GM12892 (cell line): ENCODE results near the gene RPL38.

Experiments
- POLR2A ChIP-seq: IDR thresholded peaks from 2 replicates; pipeline ENCODE4 v1.6.1; 2011; ENCODE audit warnings: low read depth, low read length, control low read depth
- POLR2AphosphoS5 ChIP-seq: IDR thresholded peaks from 2 replicates; pipeline ENCODE4 v1.6.1; 2011; ENCODE audit warnings: low read depth, low read length, control low read depth
- TAF1 ChIP-seq: IDR thresholded peaks from 2 replicates; pipeline ENCODE4 v1.6.1; 2011; ENCODE audit warnings: low read depth, mild to moderate bottlenecking, control low read depth, low read length, borderline replicate concordance

DNA sequence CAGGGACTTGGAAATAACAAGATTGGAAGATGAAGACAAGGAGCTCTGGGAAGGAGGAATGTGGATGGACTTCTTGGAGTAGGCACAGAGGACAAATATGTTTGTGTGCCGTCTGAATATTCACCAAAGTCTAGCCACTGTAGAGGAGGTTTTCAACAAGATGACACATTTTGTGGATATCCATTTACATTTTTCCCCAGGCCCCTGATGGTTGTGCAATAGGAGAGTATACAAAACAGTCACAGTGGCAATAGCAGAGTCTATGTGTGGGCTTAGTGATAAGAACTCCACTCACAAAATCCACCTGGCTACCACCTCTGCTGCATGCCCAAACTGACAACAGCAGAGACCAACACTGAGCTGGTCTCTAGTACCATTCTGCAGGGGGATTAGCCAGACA lies 32.6 kb upstream of the RPL38 start:
- TF ChIP-seq POLR2A, result no peak
- TF ChIP-seq TAF1, result no peak
- TF ChIP-seq POLR2AphosphoS5, result no peak
